Subcutaneous adipose tissue (tissue), 4 donors: ENCODE measurements around the gene RPA4. TPM values are rescaled to one million over a fixed set of nuclear protein-coding genes. Genes with fewer than 3 reads are reported as not detected.

ENCODE experiments used
- CTCF ChIP-seq: fragments of 450-650 bp; IDR thresholded peaks from one replicate; pipeline ENCODE4 v1.5.1; 2016; ENCODE audit warnings: low read depth, mild to moderate bottlenecking, control low read depth, antibody characterized with exemption, moderate library complexity
- total RNA-seq, 4 donors: library from RNA; depleted of rRNA; stranded (reverse); fragments of >200 nt; gene quantifications; one replicate each; pipeline ENCODE4 v1.1.0, GENCODE V29; 2016

The RPA4 gene
- total RNA-seq, 4 donors from 2014 or later, result 1.6 to 4.2 (median 3.3) TPM

- TF ChIP-seq CTCF, result no peak
Measured at GRCh38 chrX:96909291-96909690, 25.6 kb downstream of the RPA4 start.

- TF ChIP-seq CTCF, result no peak
Measured at GRCh38 chrX:96918864-96919263, 35.2 kb downstream of the RPA4 start.

GRCh38 chrX:96919672-96920071 is 36.0 kb downstream of the RPA4 start:
- no peak for TF ChIP-seq CTCF

- no peak for TF ChIP-seq CTCF
Measured at GRCh38 chrX:96924581-96924980, 40.9 kb downstream of the RPA4 start.

GRCh38 chrX:96929036-96929435 is 45.3 kb downstream of the RPA4 start:
- TF ChIP-seq CTCF, result no peak

Other genes with a start within 250 kb of the RPA4 start
- 10 to 100 TPM; 45.0 to 84.6 (median 54.2) TPM for gene DIAPH2, start 199.1 kb upstream of the RPA4 start, total RNA-seq